ENCODE results near the gene CAV3. TPM values are rescaled to one million over a fixed set of nuclear protein-coding genes. Genes with fewer than 3 reads are reported as not detected.

Gene CAV3
- total RNA-seq, 1 experiment from 2014 or later, result not detected

GRCh38 chr3:8734908-8735307, 1.3 kb downstream of the CAV3 start:
- no peak overlapping the region for H3K4me2 ChIP-seq (ENCODE audit: low read length)
- H2AFZ ChIP-seq (ENCODE audit: low read depth, low read length, poor library complexity, severe bottlenecking), result no peak overlapping the region
- H3K4me3 ChIP-seq (replicated peaks in 1 of 2; ENCODE audit: low read depth in 1 of 2, low read length in 2 of 2), result no peak overlapping the region
- RAD21 ChIA-PET (ENCODE audit: low non-redundant PET in 1 of 2, low total read pairs in 2 of 2, uncharacterized antibody in 2 of 2, unreplicated experiment in 2 of 2), result no interaction called here
- no peak overlapping the region for H3K27ac ChIP-seq (ENCODE audit: low read depth, low read length)
- BruUV-seq (replicated peaks), result no TSS peak
- no peak for ATAC-seq
- no peaks in the 10 kb centered on the region for H3K27me3 ChIP-seq (ENCODE audit: insufficient read depth, low read length)
- intact Hi-C loops (cut with micrococcal nuclease), result no loop called here
- TF ChIP-seq SIN3A (IDR thresholded peaks at IDR 0.05; ENCODE audit: low read depth) (no peak), ELF1 (IDR thresholded peaks at IDR 0.05; ENCODE audit: borderline replicate concordance, low read depth) (no peak), ZBTB33 (IDR thresholded peaks at IDR 0.05; ENCODE audit: extremely low read depth, insufficient replicate concordance, low read length) (no peak), FOSL1 (IDR thresholded peaks at IDR 0.05; ENCODE audit: low read depth) (no peak), TCF7L2 (IDR thresholded peaks at IDR 0.05; ENCODE audit: borderline replicate concordance, extremely low read depth, insufficient read depth, insufficient read length) (no peak), CEBPB (IDR thresholded peaks at IDR 0.05; ENCODE audit: low read depth) (no peak), CTCF (IDR thresholded peaks at IDR 0.05 in 2 of 3, conservative IDR thresholded peaks at IDR 0.05 in 1 of 3; ENCODE audit: borderline replicate concordance in 1 of 3, insufficient read depth in 1 of 3, low read depth in 2 of 3, low read length in 2 of 3) (no peak), EGR1 (IDR thresholded peaks at IDR 0.05; ENCODE audit: low read depth) (no peak), ATF3 (IDR thresholded peaks at IDR 0.05) (no peak), SP1 (IDR thresholded peaks at IDR 0.05; ENCODE audit: low read depth) (no peak), POLR2A (IDR thresholded peaks at IDR 0.05; ENCODE audit: borderline replicate concordance, extremely low read depth, insufficient read depth, insufficient read length) (no peak)
- TF ChIP-seq, protein P1, sequence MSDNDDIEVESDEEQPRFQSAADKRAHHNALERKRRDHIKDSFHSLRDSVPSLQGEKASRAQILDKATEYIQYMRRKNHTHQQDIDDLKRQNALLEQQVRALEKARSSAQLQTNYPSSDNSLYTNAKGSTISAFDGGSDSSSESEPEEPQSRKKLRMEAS (IDR thresholded peaks at IDR 0.05), result no peak
- no peaks in the 10 kb centered on the region for H3K79me2 ChIP-seq (ENCODE audit: insufficient read depth, low read length)
- no peaks in the 10 kb centered on the region for H3K36me3 ChIP-seq (ENCODE audit: control insufficient read depth in 1 of 2, insufficient read depth in 2 of 2, low read length in 2 of 2)
- no peaks in the 10 kb centered on the region for H3K9me3 ChIP-seq (ENCODE audit: control insufficient read depth in 1 of 2, insufficient read depth in 1 of 2, low read depth in 1 of 2, low read length in 2 of 2)
- H3K9ac ChIP-seq (ENCODE audit: low read length), result no peak overlapping the region
- CTCF ChIA-PET, result no interaction called here
- no peak for DNase-seq (ENCODE audit: low read depth, low spot score)
- H3K4me1 ChIP-seq (ENCODE audit: control insufficient read depth in 1 of 2, insufficient read depth in 2 of 2, low read length in 2 of 2), result peaks cover 16 to 59% of the 10 kb centered on the region in 2 experiments
- no peaks in the 10 kb centered on the region for H4K20me1 ChIP-seq (ENCODE audit: insufficient read depth)
- H3K9me2 ChIP-seq (ENCODE audit: insufficient read depth), result no peaks in the 10 kb centered on the region
- POLR2A ChIA-PET, result no interaction called here
